CMK (cell line): Measurements from ENCODE around the gene MAGEB4.
"Not testable (repeated sequence)": the region's sequence is repeated elsewhere in the genome, so short reads cannot be mapped to it uniquely, and the experiment has no call there.

Experiments used
- DNase-seq: peaks from one replicate; pipeline ENCODE4 v3.0.0-alpha.2; 2010; ENCODE audit warnings: low read depth

MAGEB4 gene, protein sequence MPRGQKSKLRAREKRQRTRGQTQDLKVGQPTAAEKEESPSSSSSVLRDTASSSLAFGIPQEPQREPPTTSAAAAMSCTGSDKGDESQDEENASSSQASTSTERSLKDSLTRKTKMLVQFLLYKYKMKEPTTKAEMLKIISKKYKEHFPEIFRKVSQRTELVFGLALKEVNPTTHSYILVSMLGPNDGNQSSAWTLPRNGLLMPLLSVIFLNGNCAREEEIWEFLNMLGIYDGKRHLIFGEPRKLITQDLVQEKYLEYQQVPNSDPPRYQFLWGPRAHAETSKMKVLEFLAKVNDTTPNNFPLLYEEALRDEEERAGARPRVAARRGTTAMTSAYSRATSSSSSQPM

DNA sequence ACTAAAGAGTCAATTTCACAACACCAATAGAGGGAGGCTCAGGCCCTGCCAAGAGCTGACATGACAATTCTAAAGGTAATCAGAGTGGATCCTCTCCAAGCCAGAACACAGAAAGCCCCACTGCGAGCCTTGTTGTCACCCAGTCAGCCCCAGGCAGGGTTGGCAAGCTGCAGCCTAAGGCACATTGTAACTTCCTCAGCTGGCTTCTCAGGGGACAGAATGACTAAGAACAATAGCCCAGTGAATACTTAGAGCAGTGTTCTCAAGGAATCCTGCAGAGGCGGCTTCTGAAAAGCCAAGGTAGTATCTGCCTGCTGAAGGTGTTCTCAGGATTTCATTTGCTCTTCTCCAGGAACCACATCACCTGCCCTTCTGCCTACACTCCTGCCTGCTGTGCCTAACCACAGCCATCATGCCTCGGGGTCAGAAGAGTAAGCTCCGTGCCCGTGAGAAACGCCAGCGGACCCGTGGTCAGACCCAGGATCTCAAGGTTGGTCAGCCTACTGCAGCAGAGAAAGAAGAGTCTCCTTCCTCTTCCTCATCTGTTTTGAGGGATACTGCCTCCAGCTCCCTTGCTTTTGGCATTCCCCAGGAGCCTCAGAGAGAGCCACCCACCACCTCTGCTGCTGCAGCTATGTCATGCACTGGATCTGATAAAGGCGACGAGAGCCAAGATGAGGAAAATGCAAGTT, at the start of gene MAGEB4:
Gene MAGEB4, plus strand, starts transcription at position 277 of the 692 bp plus-strand sequence. Its CDS starts 136 bp downstream, at position 413.
- no peak for DNase-seq

DNA sequence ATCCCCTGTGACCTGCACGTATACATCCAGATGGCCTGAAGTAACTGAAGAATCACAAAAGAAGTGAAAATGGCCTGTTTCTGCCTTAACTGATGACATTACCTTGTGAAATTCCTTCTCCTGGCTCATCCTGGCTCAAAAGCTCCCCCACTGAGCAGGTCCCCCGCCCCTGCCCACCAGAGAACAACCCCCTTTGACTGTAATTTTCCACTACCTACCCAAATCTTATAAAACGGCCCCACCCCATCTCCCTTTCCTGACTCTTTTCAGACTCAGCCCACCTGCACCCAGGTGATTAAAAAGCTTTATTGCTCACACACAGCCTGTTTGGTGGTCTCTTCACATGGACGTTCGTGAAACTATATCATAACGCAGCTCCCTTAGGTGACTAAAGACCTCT, 47.9 kb upstream of the MAGEB4 start:
- not testable (repeated sequence) for DNase-seq

DNA sequence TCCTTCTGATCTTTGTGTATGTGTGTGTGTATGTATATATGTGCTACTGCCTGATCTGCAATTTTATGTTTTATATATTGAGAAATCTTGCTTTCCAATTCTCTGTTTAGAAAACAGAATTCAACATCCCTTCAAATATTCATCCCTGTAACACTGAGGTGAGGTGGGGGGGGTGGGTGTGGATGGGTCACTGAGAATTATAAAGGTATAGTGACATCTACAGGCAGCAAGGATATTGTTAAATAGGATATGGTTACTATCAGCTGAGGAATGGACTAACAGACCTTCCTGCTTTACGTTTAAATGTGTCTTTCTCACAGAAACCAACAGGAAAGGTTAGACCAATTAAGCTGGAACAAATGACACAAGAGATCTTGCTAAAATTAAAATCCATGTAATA, 45.5 kb upstream of the MAGEB4 start:
- peak; percentile 12 for DNase-seq

DNA sequence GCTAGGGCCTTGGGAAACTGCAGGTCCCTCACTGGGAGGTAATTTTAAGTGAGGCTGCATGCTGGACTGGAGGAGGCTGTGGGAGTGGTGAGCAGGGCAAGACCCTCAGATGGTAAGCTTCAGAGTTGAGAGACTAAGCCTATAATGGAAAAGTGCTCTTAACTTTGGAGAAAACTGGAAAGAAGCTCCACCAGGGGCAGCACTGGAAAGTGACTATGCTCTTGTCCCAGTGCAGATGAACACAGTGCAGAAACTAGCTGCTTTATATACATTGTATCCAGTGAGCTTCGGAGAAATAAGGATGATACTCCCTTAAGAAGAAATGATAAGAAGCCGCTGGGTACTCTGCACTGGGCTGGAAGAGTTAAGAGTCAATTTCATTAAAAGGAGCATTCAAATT, 29.6 kb upstream of the MAGEB4 start:
- DNase-seq = no peak

DNA sequence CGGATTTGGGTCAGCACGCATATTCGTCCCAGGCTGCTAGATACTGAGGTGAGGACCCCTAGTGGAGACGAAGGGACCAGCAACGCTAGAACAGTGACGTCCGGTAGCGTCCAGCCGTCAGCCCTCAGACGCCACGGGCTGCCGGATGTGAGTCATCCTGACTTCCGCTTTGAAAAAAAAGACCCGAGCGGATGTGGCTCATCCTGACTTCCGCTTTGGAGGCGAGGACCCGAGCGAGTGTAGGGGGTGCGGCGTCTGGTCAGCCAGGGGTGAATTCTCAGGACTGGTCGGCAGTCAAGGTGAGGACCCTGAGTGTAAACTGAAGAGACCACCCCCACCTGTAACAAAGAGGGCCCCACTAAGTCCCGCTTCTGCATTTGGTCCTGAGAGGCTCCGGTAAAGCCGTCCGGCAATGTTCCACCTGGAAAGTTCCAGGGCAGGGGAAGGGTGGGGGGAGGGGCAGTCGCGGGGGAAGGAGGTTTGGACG, 26.4 kb upstream of the MAGEB4 start, which contains the start of gene MAGEB2:
Gene MAGEB2, plus strand, starts transcription at position 207 of the 487 bp plus-strand sequence. CDS start 3,018 bp downstream, outside the sequence.
- no peak for DNase-seq

DNA sequence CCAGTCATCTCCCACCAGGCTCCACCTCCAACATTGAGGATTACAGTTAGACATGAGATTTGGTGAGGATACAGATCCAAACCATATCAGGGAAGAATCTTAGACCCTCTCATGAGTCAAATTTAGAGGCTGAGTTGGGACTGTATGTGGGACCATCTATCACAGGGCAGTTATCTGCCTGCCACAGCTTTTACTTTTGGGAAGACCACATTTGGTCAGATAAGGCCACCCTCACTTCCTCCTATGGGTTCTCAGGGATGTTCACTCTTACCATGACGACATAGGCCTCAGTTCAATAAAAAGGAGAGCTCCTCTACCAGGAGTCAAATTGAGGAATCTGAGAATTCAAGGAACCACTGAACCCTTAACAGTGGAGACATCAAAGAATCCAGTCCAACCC, 24.3 kb upstream of the MAGEB4 start:
- peak; percentile 22 for DNase-seq

DNA sequence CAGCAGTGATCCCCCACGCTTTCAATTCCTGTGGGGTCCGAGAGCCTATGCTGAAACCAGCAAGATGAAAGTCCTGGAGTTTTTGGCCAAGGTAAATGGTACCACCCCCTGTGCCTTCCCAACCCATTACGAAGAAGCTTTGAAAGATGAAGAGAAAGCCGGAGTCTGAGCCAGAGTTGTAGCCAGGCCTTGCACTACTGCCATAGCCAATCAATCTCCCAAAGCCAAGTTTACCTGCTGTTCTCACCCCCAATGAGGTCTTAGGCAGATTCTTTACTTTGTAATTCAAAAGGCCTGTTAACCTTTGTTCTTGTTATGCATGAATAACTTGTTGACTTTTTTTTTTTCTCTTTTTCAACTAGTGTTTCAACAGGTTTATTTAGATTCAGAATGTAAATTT, 22.4 kb upstream of the MAGEB4 start:
- no peak for DNase-seq

DNA sequence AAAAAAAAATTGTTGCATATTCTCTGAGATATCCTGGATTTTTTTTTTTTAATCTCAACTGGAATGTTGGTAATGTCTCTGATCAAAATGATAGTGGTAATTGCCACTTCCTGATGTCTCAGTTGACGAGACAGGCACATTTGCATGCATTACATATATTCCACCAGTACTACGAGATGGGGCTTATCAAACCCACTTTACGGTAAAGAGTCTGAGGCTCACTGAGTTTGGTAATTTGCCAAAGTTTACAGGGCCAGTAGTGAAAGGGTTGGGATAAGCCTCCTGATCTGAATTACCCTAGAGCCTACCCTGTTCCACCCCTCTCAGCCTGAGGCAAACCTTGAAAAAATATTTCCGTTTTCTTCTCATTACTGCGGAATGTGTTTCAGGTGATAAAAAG, 21.1 kb upstream of the MAGEB4 start:
- DNase-seq = no peak

DNA sequence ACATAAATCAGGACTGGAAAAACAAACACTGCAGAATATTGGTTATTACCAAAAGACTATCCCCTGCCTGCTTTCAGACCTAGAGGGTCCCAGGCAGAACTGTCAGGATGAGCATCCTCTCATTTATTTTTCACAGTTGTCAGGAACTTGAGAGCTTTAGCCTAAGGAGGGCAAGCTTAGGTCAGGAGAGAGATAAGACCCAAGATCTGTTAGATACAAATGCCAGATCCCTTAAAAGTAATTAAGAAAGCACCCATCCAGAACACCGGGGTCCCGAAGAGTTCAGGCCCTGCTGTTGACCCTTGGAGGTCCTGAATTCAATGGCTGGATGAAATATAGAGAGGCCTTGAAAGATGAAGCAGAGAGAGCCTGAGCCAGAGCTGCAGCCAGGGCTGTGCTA, 17.3 kb upstream of the MAGEB4 start:
- DNase-seq = no peak

DNA sequence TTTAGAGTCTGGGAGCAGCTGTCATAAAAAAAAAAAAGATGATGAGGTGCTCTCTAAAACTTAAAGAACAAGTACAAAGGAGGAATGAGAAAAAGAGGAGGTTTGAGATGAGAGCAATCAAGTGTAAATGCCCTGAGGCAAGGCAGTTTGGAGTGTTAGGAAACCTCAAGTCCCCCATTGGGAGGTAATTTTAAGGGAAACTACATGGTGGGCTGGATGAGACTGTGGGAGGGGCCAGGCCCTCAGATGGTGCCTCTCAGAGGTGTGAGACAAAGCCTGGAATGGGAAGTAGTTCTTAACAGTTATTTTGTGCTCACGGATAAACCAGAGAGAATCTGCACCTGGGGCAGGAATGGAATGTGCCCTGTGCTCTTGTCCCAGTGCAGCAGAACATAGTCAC, 13.3 kb upstream of the MAGEB4 start:
- no peak for DNase-seq

DNA sequence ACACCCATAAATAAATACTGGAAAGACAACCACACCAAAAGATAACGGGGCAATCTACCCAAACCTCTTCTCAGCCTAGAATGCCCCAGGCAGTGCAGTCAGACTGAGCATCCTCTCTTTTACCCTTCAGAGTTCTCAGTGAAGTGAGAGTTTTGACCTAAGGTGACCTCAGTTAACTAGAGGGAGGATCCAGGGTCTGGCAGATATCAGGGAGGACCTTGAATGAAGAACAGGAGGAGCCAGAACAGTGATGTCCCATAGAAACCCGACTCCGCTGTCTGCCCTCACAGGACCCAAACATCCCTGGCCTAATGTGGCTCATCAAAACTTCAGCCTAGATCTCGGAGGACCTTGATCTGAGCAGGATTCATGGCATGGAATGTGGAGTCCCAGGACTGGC, 11.4 kb upstream of the MAGEB4 start, which contains the start of gene MAGEB3:
Gene MAGEB3, plus strand, starts transcription at position 263 of the 400 bp plus-strand sequence. CDS start 5,268 bp downstream, outside the sequence.
- no peak for DNase-seq

DNA sequence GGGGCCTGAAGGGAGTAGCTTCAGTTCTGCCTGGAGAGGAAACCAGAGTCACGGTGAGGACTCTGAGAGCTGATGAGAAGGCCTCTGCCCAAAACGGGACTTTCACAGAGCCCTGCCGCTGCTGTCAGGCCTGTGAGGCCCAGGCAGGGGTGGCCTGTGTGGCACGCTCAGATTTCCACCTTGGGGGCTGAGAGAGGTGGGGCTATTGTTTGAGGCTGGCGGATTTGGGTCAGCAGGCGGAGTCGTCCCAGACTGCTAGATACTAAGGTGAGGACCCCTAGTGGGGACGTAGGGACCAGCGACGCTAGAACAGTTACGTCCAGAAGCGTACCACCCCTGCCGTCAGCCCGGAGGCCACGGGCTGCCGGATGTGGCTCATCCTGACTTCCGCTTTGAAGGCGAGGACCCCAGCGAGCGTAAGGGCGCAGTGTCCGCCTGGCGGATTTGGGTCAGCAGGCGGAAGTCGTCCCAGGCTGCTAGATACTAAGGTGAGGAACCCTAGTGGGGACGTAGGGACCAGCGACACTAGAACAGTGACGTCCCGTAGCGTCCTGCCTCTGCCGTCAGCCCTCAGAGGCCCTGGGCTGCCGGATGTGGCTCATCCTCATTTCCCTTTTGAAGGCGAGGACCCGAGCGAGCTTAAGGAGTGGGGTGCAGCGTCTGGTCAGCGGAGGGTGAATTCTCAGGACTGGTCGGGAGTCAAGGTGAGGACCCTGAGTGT, 5.1 kb downstream of the MAGEB4 start, which contains the start of gene MAGEB1:
Gene MAGEB1, plus strand, starts transcription at position 378 of the 721 bp plus-strand sequence. CDS start 3,348 bp downstream, outside the sequence.
- DNase-seq = no peak

DNA sequence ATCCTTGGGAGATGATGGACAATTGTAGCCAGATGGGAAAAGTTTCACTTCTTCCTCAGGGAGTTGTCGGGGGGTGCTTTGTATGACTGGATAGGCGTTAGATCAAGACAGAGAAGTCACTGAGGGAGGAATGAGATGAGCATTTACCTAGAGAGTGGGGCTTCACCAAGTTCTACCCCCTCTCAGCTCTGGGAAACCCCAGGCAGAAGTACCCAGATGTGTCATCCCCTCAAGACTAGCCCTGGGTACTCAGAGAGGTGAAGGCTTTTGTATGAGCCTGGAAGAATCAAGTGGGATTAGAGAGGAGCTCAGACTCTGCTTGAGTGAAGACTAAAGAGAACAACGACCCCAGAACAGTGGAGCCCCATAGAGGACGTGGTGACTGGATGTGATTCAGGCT, 7.1 kb downstream of the MAGEB4 start:
- DNase-seq = no peak

DNA sequence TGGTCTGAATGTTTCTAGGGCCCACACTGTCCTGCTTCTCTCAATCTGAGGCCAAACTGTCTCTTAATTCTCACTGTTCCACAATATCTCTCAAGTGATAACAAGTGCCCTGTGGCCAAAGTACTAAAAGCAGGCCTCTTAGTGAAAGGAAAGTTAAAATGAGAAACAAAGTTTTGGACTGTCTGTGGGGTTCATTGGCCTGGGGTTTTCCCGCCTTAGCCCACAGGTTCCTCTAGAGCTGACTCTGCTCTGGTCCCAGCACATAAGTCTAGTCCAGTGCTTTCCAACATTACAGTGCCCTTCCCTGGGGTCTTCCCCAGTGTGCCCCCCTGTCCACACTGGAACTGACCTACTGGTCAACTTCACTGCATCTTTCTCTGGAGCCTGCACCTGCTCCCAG, 11.5 kb downstream of the MAGEB4 start:
- no peak for DNase-seq

DNA sequence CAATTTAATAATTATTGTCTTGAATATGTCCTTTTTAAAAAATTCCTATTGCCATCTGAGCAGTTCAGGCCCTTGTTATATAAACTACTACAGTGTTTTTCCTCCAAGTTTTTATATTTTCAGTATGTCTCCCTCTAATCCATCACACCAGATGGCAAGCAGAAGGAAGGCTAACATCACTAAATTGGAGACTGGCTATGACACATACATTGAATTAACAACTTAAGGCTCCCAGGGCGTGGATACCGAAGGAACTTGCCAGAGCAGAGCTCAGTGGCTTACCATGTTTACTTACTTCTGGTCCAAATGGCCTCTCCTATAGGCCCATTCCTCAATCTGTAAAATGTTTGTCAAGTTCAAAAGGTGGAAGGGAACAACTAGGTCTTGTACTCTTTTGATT, 18.1 kb downstream of the MAGEB4 start:
- no peak for DNase-seq

DNA sequence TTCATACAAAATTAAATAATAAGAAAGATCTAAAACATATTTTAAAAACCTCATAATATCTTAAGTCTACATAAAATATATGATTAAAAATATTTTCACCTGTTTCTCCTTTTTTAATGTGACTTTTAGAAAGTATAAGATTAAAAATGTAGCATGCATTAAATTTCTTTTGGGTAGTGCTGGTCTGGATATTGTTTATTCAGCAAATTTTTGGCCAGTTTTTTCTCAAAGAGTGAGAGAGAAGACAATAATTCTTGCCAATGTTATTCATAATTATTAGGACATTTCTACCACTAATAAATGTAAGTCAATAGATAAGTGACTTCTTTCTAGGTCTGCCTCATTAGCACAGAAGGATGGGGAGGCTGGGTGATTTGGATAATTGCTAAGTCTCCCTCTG, 19.2 kb downstream of the MAGEB4 start:
- DNase-seq = no peak

DNA sequence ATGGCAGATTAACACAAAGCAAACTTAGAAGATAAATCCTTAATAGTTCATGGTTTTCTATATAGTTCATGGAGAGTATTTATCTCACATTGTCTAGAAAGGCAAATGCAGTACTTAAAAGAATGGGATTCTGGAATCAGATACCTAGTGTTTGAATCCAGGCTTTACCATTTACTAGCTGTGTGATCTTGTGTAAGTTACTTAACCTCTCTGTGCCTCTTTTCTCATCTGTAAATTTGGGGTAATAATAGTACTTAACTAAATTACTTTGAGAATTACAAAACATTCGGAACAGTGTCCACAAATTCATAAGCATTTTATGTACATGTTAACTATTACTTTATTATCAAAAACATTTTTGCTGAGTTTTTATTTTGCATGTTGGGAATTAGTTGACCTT, 21.0 kb downstream of the MAGEB4 start:
- no peak for DNase-seq

DNA sequence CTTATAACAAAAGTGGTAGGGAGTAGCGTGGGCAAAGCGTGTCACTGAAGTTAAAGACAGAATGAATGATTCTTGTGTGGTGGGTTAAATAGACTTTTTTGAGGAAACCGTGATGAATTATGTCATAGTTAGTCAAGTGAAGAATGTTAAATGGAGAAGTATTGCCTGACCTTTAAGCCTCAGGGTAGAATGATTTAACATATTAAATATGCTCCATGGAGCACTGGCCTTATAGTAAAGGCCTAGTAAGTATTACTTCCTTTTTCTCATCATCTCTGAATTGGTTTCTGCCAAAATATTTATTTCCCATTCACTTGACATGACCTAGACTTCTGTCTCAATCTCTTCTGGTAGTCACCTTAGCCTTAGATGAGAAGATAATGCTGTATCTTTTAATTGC, 28.8 kb downstream of the MAGEB4 start:
- DNase-seq = no peak

DNA sequence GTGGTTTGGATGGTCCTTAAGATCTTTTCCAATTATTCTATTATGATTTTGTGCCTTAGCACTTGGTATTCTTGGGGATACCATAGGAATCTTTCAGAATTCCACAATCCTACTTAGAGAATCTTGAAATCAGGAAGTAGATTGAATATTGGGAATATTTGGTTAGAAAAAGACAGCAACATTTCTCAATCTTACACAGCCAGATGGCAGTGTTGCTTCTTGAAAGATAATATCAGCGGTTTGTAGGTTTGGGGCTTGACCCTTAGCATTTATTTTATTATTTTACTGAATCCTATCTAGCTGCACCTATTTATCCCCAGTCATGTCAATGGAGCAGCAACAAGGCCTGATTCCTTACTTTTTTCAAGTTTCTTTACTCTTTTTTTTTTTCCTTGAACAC, 33.7 kb downstream of the MAGEB4 start:
- no peak for DNase-seq

DNA sequence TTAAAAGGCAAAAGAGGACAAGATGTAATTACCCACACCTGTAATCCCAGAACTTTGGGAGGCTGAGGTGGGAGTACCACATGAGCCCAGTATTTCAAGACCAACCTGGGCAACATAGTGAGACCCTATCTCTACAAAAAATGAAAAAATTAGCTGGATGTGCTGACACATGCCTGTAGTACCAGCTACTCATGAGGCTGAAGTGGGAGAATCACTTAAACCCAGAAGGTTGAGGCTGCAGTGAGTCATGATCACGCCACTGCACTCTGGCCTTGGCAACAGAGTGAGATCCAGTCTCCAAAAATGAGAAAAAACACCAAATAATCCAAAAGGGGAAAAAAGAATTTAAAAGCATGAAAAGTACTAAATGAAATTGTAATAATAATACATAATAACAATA, 36.6 kb downstream of the MAGEB4 start:
- DNase-seq = no peak

DNA sequence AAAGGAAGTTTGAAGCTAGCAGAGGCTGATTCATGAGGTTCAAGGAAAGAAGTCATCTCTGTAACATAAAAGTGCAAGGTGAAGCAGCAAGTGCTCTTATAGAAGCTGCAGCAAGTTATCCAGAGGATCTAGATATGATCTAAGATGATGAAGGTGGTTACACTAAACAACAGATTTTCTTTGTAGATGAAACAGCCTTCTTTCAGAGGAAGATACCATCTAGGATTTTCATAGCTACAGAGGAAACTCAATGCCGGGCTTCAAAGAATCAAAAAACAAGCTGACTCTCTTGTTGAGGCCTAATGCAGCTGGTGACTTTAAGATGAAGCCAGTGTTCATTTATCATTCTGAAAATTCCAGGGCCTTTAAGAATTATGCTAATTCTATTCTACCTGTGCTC, 38.6 kb downstream of the MAGEB4 start:
- DNase-seq = no peak

DNA sequence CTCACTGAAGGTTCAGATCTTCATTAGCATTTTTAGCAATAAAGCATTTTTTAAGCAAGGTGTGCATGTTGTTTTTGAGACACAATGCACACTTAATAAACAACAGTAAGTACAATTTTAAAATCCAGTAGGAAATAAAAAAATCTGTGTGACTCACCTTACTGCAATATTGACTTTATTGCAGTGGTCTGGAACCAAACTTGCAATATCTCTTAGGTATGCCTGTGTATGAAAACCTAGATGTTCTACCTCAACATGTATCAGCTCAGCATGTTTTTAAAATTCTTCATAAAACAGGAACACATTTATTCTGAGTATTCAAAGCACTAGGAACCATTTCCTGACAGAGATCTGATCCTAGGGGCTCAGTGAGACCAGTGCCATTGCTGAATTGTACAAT, 40.7 kb downstream of the MAGEB4 start:
- DNase-seq = no peak
